Heart right ventricle (tissue), 16 donors: ENCODE data around the gene DYNLL2. TPM values are rescaled to one million over a fixed set of nuclear protein-coding genes. Genes with fewer than 3 reads are reported as not detected.

Experiments
- ATAC-seq, 8 donors: fragments of 200-7000 bp; cut with Tn5 transposase; one replicate each; pipeline ENCODE4 v1.9.1; 2020; ENCODE audit warnings: mild to moderate bottlenecking in 8 of 8, moderate library complexity in 8 of 8, moderate number of reproducible peaks in 1 of 8
- DNase-seq, 2 donors: peaks; one replicate each; pipeline ENCODE4 v3.0.0-alpha.2; 2020
- H3K27ac ChIP-seq, 10 donors: fragments of 200-600 bp; sonication (generic) in 2 of 10; one replicate each; pipeline versions ENCODE4 v1.5.0 to v1.8.0; 2020 to 2022; ENCODE audit warnings: mild to moderate bottlenecking in 3 of 10
- H3K27me3 ChIP-seq, 7 donors: fragments of 200-600 bp; one replicate each; pipeline ENCODE4 v1.8.0; 2021 to 2022; ENCODE audit warnings: mild to moderate bottlenecking in 2 of 7
- H3K36me3 ChIP-seq, 9 donors: fragments of 200-600 bp; sonication (generic) in 1 of 9; one replicate each; pipeline versions ENCODE4 v1.5.0 to v1.8.0; 2020 to 2022; ENCODE audit warnings: mild to moderate bottlenecking in 2 of 9
- H3K4me1 ChIP-seq, 9 donors: fragments of 200-600 bp; sonication (generic) in 1 of 9; one replicate each; pipeline versions ENCODE4 v1.5.0 to v1.8.0; 2020 to 2022; ENCODE audit warnings: mild to moderate bottlenecking in 4 of 9
- H3K4me3 ChIP-seq, 10 donors: fragments of 200-600 bp; sonication (generic) in 2 of 10; one replicate each; pipeline versions ENCODE4 v1.5.0 to v1.8.0; 2020 to 2022; ENCODE audit warnings: mild to moderate bottlenecking in 7 of 10, moderate library complexity in 2 of 10
- H3K9me3 ChIP-seq, 11 donors: fragments of 200-600 bp in 10 of 11; sonication (generic) in 2 of 11; one replicate each; pipeline versions ENCODE4 v1.5.0 to v1.8.0; 2013 to 2022; ENCODE audit warnings: mild to moderate bottlenecking in 2 of 11, control low read depth in 1 of 11, moderate library complexity in 1 of 11
- CTCF ChIP-seq, 9 donors: fragments of 200-600 bp; sonication (generic) in 2 of 9; IDR thresholded peaks; one replicate each; pipeline versions ENCODE4 v1.5.0 to v1.8.0; 2021 to 2022; ENCODE audit warnings: antibody characterized with exemption in 9 of 9, mild to moderate bottlenecking in 5 of 9, moderate library complexity in 1 of 9
- WGBS, 2 donors: extraction: QIAGEN DNeasy Blood & Tissue Kit; methylation state at CpG; one replicate each; pipeline ENCODE4 v1.1.7; 2013; ENCODE audit warnings: inconsistent platforms in 1 of 2; 5-methylcytosine and 5-hydroxymethylcytosine counted together
- intact Hi-C, 10 donors: fragments of 100-400 bp; cut with DNase I; formaldehyde crosslinking; loops; one replicate each; pipeline versions ENCODE4 v1.11.1 to v1.14.2; 2022
- polyA plus RNA-seq, 2 donors: library from polyadenylated mRNA; stranded (reverse); fragments of 200-250 nt; gene quantifications; one replicate each; pipeline ENCODE4 v1.2.3, GENCODE V29; 2013
- total RNA-seq, 10 donors: library from RNA; stranded (reverse); fragmentation: NEBNext Ultra II Directional in 3 of 10; extraction: Animal tissue kit (Norgen Biotek cat#: 25700) in 3 of 10; gene quantifications; one replicate each; pipeline versions ENCODE4 v1.2.1 to v1.2.4, GENCODE V29; 2021 to 2023
- donor health status: Arrhythmogenic right ventricular cardiomyopathy.
- donor health status: ischemic (EF 13 %, LVEDD 7.1; RV severe dilation, severe dysfunction).
- donor health status: healthy with polysubstance abuse.
- donor health status: DM: no; HTN: yes; CAD: no.
- donor health status: DM: no; HTN: no; CAD: no.
- donor health status: ischemic (EF 25% LVEDD 6.9; RV normal size, moderate dysfunction).
- donor health status: ischemic (EF 25% LVEDD 5.7; RV mildly dilated, moderate dysfunction).
- donor health status: healthy.
- donor health status: DM: yes; HTN: yes; CAD: no.
- donor health status: Ischemic cardiomyopathy.
- donor health status: ischemic (EF 35%, LVEDD 5.7; RV mildly dilated, moderate dysfunction).
- donor health status: nonischemic (EF 11% LVEDD 7.7; RV severe dilation, severe dysfunction).
- donor health status: DM: yes; HTN: yes; CAD: no.
- donor health status: PGD.
- donor health status: ischemic (EF 29% LVEDD 5.4; RV normal size, mild dysfunction).
- donor health status: nonischemic (EF 23%, LVEDD 6.1; RV moderate dilation, normal function).

Gene DYNLL2
- total and polyA plus RNA-seq, 12 donors = 45.3 to 105 (median 79.6) TPM

- intact Hi-C loops = no loop called here
- Histone ChIP-seq H3K27ac (no peak overlapping the region), H3K27me3 (no peaks in the 10 kb centered on the region), H3K36me3 (peaks cover 0 to 94% (median 59%) of the 10 kb centered on the region in 9 donors), H3K4me1 (peaks cover 0 to 53% (median 36%) of the 10 kb centered on the region in 9 donors), H3K4me3 (no peak overlapping the region), H3K9me3 (no peaks in the 10 kb centered on the region)
- no peak for TF ChIP-seq CTCF (IDR thresholded peaks at IDR 0.05)
- DNase-seq = no peak
- WGBS, 2 donors = 69 to 82% methylated on average over 2 of the region's 2 CpGs
- ATAC-seq = peak in 1 of 8 donors; percentile 10
Measured at GRCh38 chr17:58091024-58091567, 7.9 kb downstream of the DYNLL2 start.

GRCh38 chr17:58092101-58092796 is 9.0 kb downstream of the DYNLL2 start:
- Histone ChIP-seq H3K9me3 (no peaks in the 10 kb centered on the region), H3K27me3 (no peaks in the 10 kb centered on the region), H3K36me3 (peaks cover 0 to 83% (median 54%) of the 10 kb centered on the region in 9 donors), H3K4me3 (no peak overlapping the region), H3K27ac (no peak overlapping the region), H3K4me1 (peaks cover 0 to 42% (median 24%) of the 10 kb centered on the region in 9 donors)
- 61 to 65% methylated on average over 4 of the region's 4 CpGs for WGBS, 2 donors
- ATAC-seq = no peak
- intact Hi-C loops = no loop called here
- TF ChIP-seq CTCF (IDR thresholded peaks at IDR 0.05) = no peak
- DNase-seq = no peak

GRCh38 chr17:58092797-58093385 is 9.7 kb downstream of the DYNLL2 start:
- no peak for TF ChIP-seq CTCF (IDR thresholded peaks at IDR 0.05)
- 61 to 62% methylated on average over 7 of the region's 7 CpGs for WGBS, 2 donors
- Histone ChIP-seq H3K27ac (no peak overlapping the region), H3K4me1 (peaks cover 0 to 35% (median 18%) of the 10 kb centered on the region in 9 donors), H3K9me3 (no peaks in the 10 kb centered on the region), H3K4me3 (no peak overlapping the region), H3K27me3 (no peaks in the 10 kb centered on the region), H3K36me3 (peaks cover 0 to 77% (median 47%) of the 10 kb centered on the region in 9 donors)
- intact Hi-C loops = no loop called here
- ATAC-seq = no peak
- no peak for DNase-seq

GRCh38 chr17:58094118-58094517 is 10.9 kb downstream of the DYNLL2 start:
- H3K27ac ChIP-seq = no peak overlapping the region
- H3K27me3 ChIP-seq = no peaks in the 10 kb centered on the region
- no peak for ATAC-seq
- 86% methylated on average over 4 of the region's 4 CpGs for WGBS, 2 donors
- intact Hi-C loops = no loop called here
- DNase-seq = no peak
- H3K36me3 ChIP-seq = peaks cover 0 to 65% (median 35%) of the 10 kb centered on the region in 9 donors
- H3K9me3 ChIP-seq = no peaks in the 10 kb centered on the region
- no peak overlapping the region for H3K4me3 ChIP-seq
- TF ChIP-seq CTCF (IDR thresholded peaks at IDR 0.05) = no peak
- H3K4me1 ChIP-seq = peaks cover 0 to 23% (median 6%) of the 10 kb centered on the region in 9 donors
